CD14-positive monocyte (primary cell): ENCODE measurements around the gene CACNA1B. TPM values are rescaled to one million over a fixed set of nuclear protein-coding genes. Genes with fewer than 3 reads are reported as not detected.

ENCODE experiments used
- DNase-seq, 3 donors: peaks; one replicate each; pipeline ENCODE4 v3.0.0-alpha.2; 2011 to 2022
- H2AFZ ChIP-seq: 2 replicates; pipeline ENCODE4 v1.6.0; 2012; ENCODE audit warnings: mild to moderate bottlenecking, low read depth, low read length, inconsistent platforms; ENCODE audit not compliant: insufficient read depth, poor library complexity, severe bottlenecking
- H3K27ac ChIP-seq, 2 donors: 1 replicate in 1 of 2; 2 replicates in 1 of 2; pipeline ENCODE4 v1.5.1; 2012 to 2013; ENCODE audit warnings: low read length in 2 of 2, control low read depth in 1 of 2, inconsistent platforms in 1 of 2, low read depth in 1 of 2, mild to moderate bottlenecking in 1 of 2
- H3K27me3 ChIP-seq, 2 donors: one replicate each; pipeline versions ENCODE4 v1.6.0 to v1.6.1; 2011 to 2013; ENCODE audit warnings: low read length in 2 of 2; ENCODE audit not compliant: control insufficient read depth in 2 of 2, insufficient read depth in 2 of 2
- H3K36me3 ChIP-seq, 2 donors: replicated peaks in 1 of 2; 1 replicate in 1 of 2; 2 replicates in 1 of 2; pipeline versions ENCODE4 v1.5.1 to v1.6.1; 2012 to 2013; ENCODE audit warnings: low read length in 2 of 2, control low read depth in 1 of 2, inconsistent platforms in 1 of 2, mild to moderate bottlenecking in 1 of 2; ENCODE audit not compliant: insufficient read depth in 2 of 2, control insufficient read depth in 1 of 2
- H3K4me1 ChIP-seq, 2 donors: 1 replicate in 1 of 2; 2 replicates in 1 of 2; pipeline versions ENCODE4 v1.5.1 to v1.6.1; 2012 to 2013; ENCODE audit warnings: low read length in 2 of 2, control low read depth in 1 of 2, inconsistent platforms in 1 of 2, mild to moderate bottlenecking in 1 of 2, moderate library complexity in 1 of 2; ENCODE audit not compliant: insufficient read depth in 2 of 2, control insufficient read depth in 1 of 2
- H3K4me2 ChIP-seq: replicated peaks from 2 replicates; pipeline ENCODE3; 2012; ENCODE audit warnings: low read length, moderate library complexity, mild to moderate bottlenecking; ENCODE audit not compliant: poor library complexity, severe bottlenecking; ENCODE audit errors: extremely low read depth
- H3K4me3 ChIP-seq, 3 experiments: fragments of 200-600 bp in 1 of 3; sonication (generic) in 1 of 3; replicated peaks in 1 of 3; 1 replicate in 2 of 3; 2 replicates in 1 of 3; pipeline ENCODE4 v1.5.1; 2011 to 2013; ENCODE audit warnings: low read length in 3 of 3, mild to moderate bottlenecking in 3 of 3, control low read depth in 2 of 3, low read depth in 2 of 3, inconsistent platforms in 1 of 3, moderate library complexity in 1 of 3
- H3K79me2 ChIP-seq: 2 replicates; pipeline ENCODE4 v1.6.0; 2012; ENCODE audit warnings: mild to moderate bottlenecking, control low read depth, inconsistent platforms, low read length, moderate library complexity; ENCODE audit not compliant: insufficient read depth
- H3K9ac ChIP-seq: 2 replicates; pipeline ENCODE4 v1.6.0; 2017; ENCODE audit warnings: low read length, mild to moderate bottlenecking; ENCODE audit not compliant: insufficient read depth, poor library complexity, severe bottlenecking
- H3K9me3 ChIP-seq, 2 donors: replicated peaks in 1 of 2; 1 replicate in 1 of 2; 2 replicates in 1 of 2; pipeline versions ENCODE4 v1.5.1 to v1.6.1; 2012 to 2013; ENCODE audit warnings: low read length in 2 of 2, control low read depth in 1 of 2; ENCODE audit not compliant: control insufficient read depth in 1 of 2, insufficient read depth in 1 of 2
- H4K20me1 ChIP-seq: 2 replicates; pipeline ENCODE4 v1.6.0; 2012; ENCODE audit warnings: mild to moderate bottlenecking, low read length, control low read depth, moderate library complexity; ENCODE audit not compliant: insufficient read depth
- H3K27ac Mint-ChIP-seq, 7 donors: one replicate each; pipeline ENCODE4 v1.8.0; 2020; ENCODE audit warnings: mild to moderate bottlenecking in 7 of 7, mixed read lengths in 7 of 7, moderate library complexity in 6 of 7, inconsistent platforms in 2 of 7
- H3K27me3 Mint-ChIP-seq, 3 donors: one replicate each; pipeline ENCODE4 v1.8.0; 2021 to 2022; ENCODE audit warnings: low read depth in 3 of 3, mild to moderate bottlenecking in 3 of 3, mixed read lengths in 3 of 3, moderate library complexity in 3 of 3, inconsistent platforms in 1 of 3
- H3K36me3 Mint-ChIP-seq, 2 donors: one replicate each; pipeline ENCODE4 v1.8.0; 2020; ENCODE audit warnings: mixed read lengths in 2 of 2, inconsistent platforms in 1 of 2, mild to moderate bottlenecking in 1 of 2
- H3K4me1 Mint-ChIP-seq: one replicate; pipeline ENCODE4 v1.8.0; 2020; ENCODE audit warnings: mild to moderate bottlenecking, mixed read lengths
- H3K4me3 Mint-ChIP-seq, 2 donors: one replicate each; pipeline ENCODE4 v1.8.0; 2020; ENCODE audit warnings: mild to moderate bottlenecking in 2 of 2, mixed read lengths in 2 of 2, moderate library complexity in 1 of 2
- H3K9me3 Mint-ChIP-seq, 7 donors: one replicate each; pipeline ENCODE4 v1.8.0; 2020 to 2022; ENCODE audit warnings: mixed read lengths in 7 of 7, mild to moderate bottlenecking in 6 of 7, moderate library complexity in 6 of 7, inconsistent platforms in 2 of 7
- CTCF ChIP-seq: fragments of 200-600 bp; IDR thresholded peaks from one replicate; pipeline ENCODE4 v1.8.0; 2022; ENCODE audit warnings: antibody characterized with exemption, mild to moderate bottlenecking
- WGBS: methylation state at CpG from one replicate; pipeline ENCODE4 v1.1.5; 2013; ENCODE audit warnings: missing lambda C conversion rate; ENCODE audit not compliant: insufficient coverage; 5-methylcytosine and 5-hydroxymethylcytosine counted together
- intact Hi-C, 2 donors: fragments of 100-400 bp; cut with micrococcal nuclease; formaldehyde crosslinking; loops; one replicate each; pipeline versions ENCODE4 v1.15.0 to v1.15.1; 2023
- polyA plus RNA-seq, 3 donors: library from polyadenylated mRNA; depleted of rRNA in 1 of 3; unstranded in 2 of 3; stranded (reverse) in 1 of 3; fragments of 300-500 nt in 2 of 3; fragments of >200 nt in 1 of 3; fragmentation: Illumina TruSeq in 2 of 3; gene quantifications; 1 replicate in 2 of 3; 2 replicates in 1 of 3; pipeline ENCODE4 v1.2.3, GENCODE V29; 2012 to 2021

CACNA1B gene
- polyA plus RNA-seq, 3 donors, result not detected

- H3K27ac Mint-ChIP-seq, result no peak overlapping the region
- peaks cover 3 to 13% (median 8%) of the 10 kb centered on the region in 3 donors for H3K27me3 Mint-ChIP-seq
These were observed 110.5 kb downstream of the CACNA1B start for GRCh38 chr9:137988051-137988450.

GRCh38 chr9:137988701-137989100 is 111.1 kb downstream of the CACNA1B start:
- H3K9me3 Mint-ChIP-seq, result peaks cover 0 to 4% (median 2%) of the 10 kb centered on the region in 7 donors
- DNase-seq, result no peak
- H3K9ac ChIP-seq, result no peak overlapping the region
- intact Hi-C loops, result no loop called here
- H3K4me1 ChIP-seq, result no peaks in the 10 kb centered on the region
- H3K27me3 Mint-ChIP-seq, result peaks cover 3 to 13% (median 8%) of the 10 kb centered on the region in 3 donors
- WGBS, result no CpG with 5 or more reads among the region's 1 CpG
- H3K36me3 ChIP-seq, result no peaks in the 10 kb centered on the region
- H3K9me3 ChIP-seq, result no peaks in the 10 kb centered on the region
- no peak overlapping the region for H2AFZ ChIP-seq
- H3K79me2 ChIP-seq, result no peaks in the 10 kb centered on the region
- no peak overlapping the region for H3K27ac ChIP-seq
- no peaks in the 10 kb centered on the region for H4K20me1 ChIP-seq
- no peaks in the 10 kb centered on the region for H3K36me3 Mint-ChIP-seq
- no peak for TF ChIP-seq CTCF
- no peaks in the 10 kb centered on the region for H3K27me3 ChIP-seq
- no peak overlapping the region for H3K4me2 ChIP-seq
- no peak overlapping the region for H3K27ac Mint-ChIP-seq
- H3K4me3 ChIP-seq, result no peak overlapping the region
- no peak overlapping the region for H3K4me3 Mint-ChIP-seq
- H3K4me1 Mint-ChIP-seq, result no peaks in the 10 kb centered on the region

More at GRCh38 chr9:137988051-137988450, 110.5 kb downstream of the CACNA1B start:
- no peaks in the 10 kb centered on the region for H3K36me3 ChIP-seq
- no peaks in the 10 kb centered on the region for H3K4me1 ChIP-seq
- no peak for TF ChIP-seq CTCF
- H3K4me2 ChIP-seq, result no peak overlapping the region
- no peaks in the 10 kb centered on the region for H3K27me3 ChIP-seq
- Mint-ChIP-seq H3K4me1 (no peaks in the 10 kb centered on the region), H3K4me3 (no peak overlapping the region), H3K36me3 (no peaks in the 10 kb centered on the region), H3K9me3 (peaks cover 0 to 4% (median 2%) of the 10 kb centered on the region in 7 donors)
- H4K20me1 ChIP-seq, result no peaks in the 10 kb centered on the region
- WGBS, result 81% methylated on average over 8 of the region's 8 CpGs
- DNase-seq, result no peak
- H3K9ac ChIP-seq, result no peak overlapping the region
- no peaks in the 10 kb centered on the region for H3K79me2 ChIP-seq
- H2AFZ ChIP-seq, result no peak overlapping the region
- H3K9me3 ChIP-seq, result no peaks in the 10 kb centered on the region
- H3K4me3 ChIP-seq, result no peak overlapping the region
- no peak overlapping the region for H3K27ac ChIP-seq
- intact Hi-C loops, result no loop called here
